Smooth muscle cell (in vitro differentiated cells): ENCODE measurements around the gene PPP6C. TPM values are rescaled to one million over a fixed set of nuclear protein-coding genes. Genes with fewer than 3 reads are reported as not detected.

Experiments used
- DNase-seq: peaks from one replicate; lab custom pipeline; 2025; ENCODE audit not compliant: unreplicated experiment; lab: John Stamatoyannopoulos, UW
- H2AFZ ChIP-seq: fragments of 200-600 bp; sonication (generic); 2 replicates; pipeline ENCODE4 v1.6.0; 2016; ENCODE audit warnings: antibody characterized with exemption, low read depth, mild to moderate bottlenecking
- H3F3A ChIP-seq: fragments of 200-600 bp; sonication (generic); 2 replicates; pipeline ENCODE4 v1.6.0; 2017; ENCODE audit warnings: antibody characterized with exemption, low read depth
- H3K27ac ChIP-seq: fragments of 200-600 bp; sonication (generic); 2 replicates; pipeline ENCODE4 v1.5.1; 2016; ENCODE audit warnings: low read depth, mild to moderate bottlenecking
- H3K27me3 ChIP-seq: fragments of 200-600 bp; sonication (generic); 2 replicates; pipeline ENCODE4 v1.6.1; 2016; ENCODE audit warnings: low read depth, mild to moderate bottlenecking
- H3K36me3 ChIP-seq: fragments of 200-600 bp; sonication (generic); 2 replicates; pipeline ENCODE4 v1.5.1; 2016; ENCODE audit warnings: low read depth
- H3K4me1 ChIP-seq: fragments of 200-600 bp; sonication (generic); 2 replicates; pipeline ENCODE4 v1.5.1; 2016; ENCODE audit warnings: low read depth
- H3K4me2 ChIP-seq: fragments of 200-600 bp; sonication (generic); 2 replicates; pipeline ENCODE4 v1.6.0; 2016; ENCODE audit warnings: mild to moderate bottlenecking
- H3K4me3 ChIP-seq: fragments of 200-600 bp; sonication (generic); 2 replicates; pipeline ENCODE4 v1.5.1; 2016; ENCODE audit warnings: mild to moderate bottlenecking
- H3K79me2 ChIP-seq: fragments of 200-600 bp; sonication (generic); 2 replicates; pipeline ENCODE4 v1.6.0; 2016; ENCODE audit warnings: low read depth, mild to moderate bottlenecking
- H3K9ac ChIP-seq: fragments of 200-600 bp; sonication (generic); 2 replicates; pipeline ENCODE4 v1.6.0; 2016; ENCODE audit warnings: low read depth
- H3K9me3 ChIP-seq: fragments of 200-600 bp; sonication (generic); replicated peaks from 2 replicates; pipeline ENCODE4 v1.5.1; 2016; ENCODE audit warnings: low read depth
- H4K20me1 ChIP-seq: fragments of 200-600 bp; sonication (generic); 2 replicates; pipeline ENCODE4 v1.6.0; 2016; ENCODE audit warnings: low read depth
- CTCF ChIP-seq: fragments of 200-600 bp; sonication (generic); IDR thresholded peaks from 2 replicates; pipeline ENCODE4 v1.5.1; 2017; ENCODE audit warnings: borderline replicate concordance, mild to moderate bottlenecking, antibody characterized with exemption; ENCODE audit not compliant: insufficient read depth, poor library complexity, severe bottlenecking
- WGBS: methylation state at CpG from one replicate; pipeline ENCODE4 v1.1.7; 2016; ENCODE audit warnings: low lambda C conversion rate; 5-methylcytosine and 5-hydroxymethylcytosine counted together
- polyA plus RNA-seq: library from polyadenylated mRNA; unstranded; fragments of >200 nt; fragmentation: Nextera tagmentation; extraction: Ambion mirVana; gene quantifications from 2 replicates; pipeline ENCODE4 v1.2.1, GENCODE V29; 2016
- total RNA-seq: library from RNA; depleted of rRNA; stranded (reverse); fragments of >200 nt; gene quantifications from 2 replicates; pipeline ENCODE4 v1.2.3, GENCODE V29; 2014

The PPP6C gene
- total and polyA plus RNA-seq, 2 experiments from 2014 or later = 25.2 to 34.2 TPM

- peaks cover 2% of the 10 kb centered on the region for H3K36me3 ChIP-seq
- H2AFZ ChIP-seq = no peak overlapping the region
- no peak overlapping the region for H3K27ac ChIP-seq
- H3K9me3 ChIP-seq = no peaks in the 10 kb centered on the region
- H3F3A ChIP-seq = peaks cover 4% of the 10 kb centered on the region
- H3K4me3 ChIP-seq = no peak overlapping the region
- no peaks in the 10 kb centered on the region for H4K20me1 ChIP-seq
- no peak for DNase-seq
- no peak overlapping the region for H3K4me2 ChIP-seq
- H3K79me2 ChIP-seq = no peaks in the 10 kb centered on the region
- no peaks in the 10 kb centered on the region for H3K27me3 ChIP-seq
- no peaks in the 10 kb centered on the region for H3K4me1 ChIP-seq
- no peak overlapping the region for H3K9ac ChIP-seq
- TF ChIP-seq CTCF = no peak
- WGBS = 94% methylated on average over 3 of the region's 3 CpGs
Measured at GRCh38 chr9:125147401-125147951, 42.1 kb downstream of the PPP6C start.

GRCh38 chr9:125146247-125146646 lies 43.4 kb downstream of the PPP6C start:
- no peak for DNase-seq
- 55% methylated on average over 4 of the region's 4 CpGs for WGBS
- no peak overlapping the region for H3K4me3 ChIP-seq
- no peaks in the 10 kb centered on the region for H3K27me3 ChIP-seq
- no peaks in the 10 kb centered on the region for H3K79me2 ChIP-seq
- no peak for TF ChIP-seq CTCF
- peak overlapping the region; percentile 7 for H3K27ac ChIP-seq
- no peak overlapping the region for H3K4me2 ChIP-seq
- no peaks in the 10 kb centered on the region for H3K9me3 ChIP-seq
- H3K9ac ChIP-seq = no peak overlapping the region
- H2AFZ ChIP-seq = no peak overlapping the region
- H4K20me1 ChIP-seq = no peaks in the 10 kb centered on the region
- H3K4me1 ChIP-seq = no peaks in the 10 kb centered on the region
- H3K36me3 ChIP-seq = no peaks in the 10 kb centered on the region
- peaks cover 11% of the 10 kb centered on the region for H3F3A ChIP-seq

GRCh38 chr9:125145425-125145824 lies 44.2 kb downstream of the PPP6C start:
- H3F3A ChIP-seq = peaks cover 11% of the 10 kb centered on the region
- 79% methylated on average over 4 of the region's 4 CpGs for WGBS

More at GRCh38 chr9:125145425-125145824, 44.2 kb downstream of the PPP6C start:
- H3K9ac ChIP-seq = no peak overlapping the region
- H4K20me1 ChIP-seq = no peaks in the 10 kb centered on the region
- H3K27me3 ChIP-seq = no peaks in the 10 kb centered on the region
- no peak overlapping the region for H3K27ac ChIP-seq
- TF ChIP-seq CTCF = no peak
- no peaks in the 10 kb centered on the region for H3K36me3 ChIP-seq
- no peaks in the 10 kb centered on the region for H3K9me3 ChIP-seq
- H2AFZ ChIP-seq = no peak overlapping the region
- no peaks in the 10 kb centered on the region for H3K79me2 ChIP-seq
- H3K4me1 ChIP-seq = no peaks in the 10 kb centered on the region
- H3K4me2 ChIP-seq = no peak overlapping the region
- no peak overlapping the region for H3K4me3 ChIP-seq
- DNase-seq = no peak
